Effector memory CD4-positive, alpha-beta T cell (primary cell): ENCODE results near the gene CDK11A.

ENCODE experiments used
- DNase-seq, 3 donors: peaks; one replicate each; pipeline ENCODE4 v3.0.0-alpha.2; 2020
- H3K27ac ChIP-seq: 2 replicates; pipeline ENCODE4 v1.7.0; 2013; ENCODE audit warnings: mild to moderate bottlenecking, low read length, moderate library complexity; ENCODE audit not compliant: insufficient read depth, poor library complexity, severe bottlenecking
- H3K27me3 ChIP-seq: replicated peaks from 2 replicates; pipeline ENCODE4 v1.7.0; 2013; ENCODE audit warnings: mild to moderate bottlenecking, low read length; ENCODE audit not compliant: insufficient read depth, control insufficient read depth, poor library complexity, severe bottlenecking
- H3K36me3 ChIP-seq: 2 replicates; pipeline ENCODE4 v1.7.0; 2013; ENCODE audit warnings: mild to moderate bottlenecking, low read length, moderate library complexity; ENCODE audit not compliant: control insufficient read depth, insufficient read depth
- H3K4me1 ChIP-seq: 2 replicates; pipeline ENCODE4 v1.7.0; 2013; ENCODE audit warnings: low read length, mild to moderate bottlenecking; ENCODE audit not compliant: control insufficient read depth, insufficient read depth, poor library complexity, severe bottlenecking
- H3K4me3 ChIP-seq: 2 replicates; pipeline ENCODE4 v1.7.0; 2013; ENCODE audit warnings: low read length, low read depth, mild to moderate bottlenecking; ENCODE audit not compliant: insufficient read depth, poor library complexity, severe bottlenecking
- H3K9me3 ChIP-seq: 2 replicates; pipeline ENCODE4 v1.7.0; 2013; ENCODE audit warnings: mild to moderate bottlenecking, low read length, moderate library complexity; ENCODE audit not compliant: control insufficient read depth

Gene CDK11A

GRCh38 chr1:1760345-1760650, 36.1 kb upstream of the CDK11A start:
- DNase-seq, result no peak
- Histone ChIP-seq H3K36me3 (peaks cover 60% of the 10 kb centered on the region), H3K27me3 (no peaks in the 10 kb centered on the region), H3K9me3 (no peaks in the 10 kb centered on the region), H3K27ac (no peak overlapping the region), H3K4me3 (no peak overlapping the region), H3K4me1 (no peaks in the 10 kb centered on the region)

GRCh38 chr1:1759456-1760344, 35.5 kb upstream of the CDK11A start:
- Histone ChIP-seq H3K36me3 (peaks cover 65% of the 10 kb centered on the region), H3K4me3 (no peak overlapping the region), H3K27me3 (no peaks in the 10 kb centered on the region), H3K4me1 (no peaks in the 10 kb centered on the region), H3K9me3 (no peaks in the 10 kb centered on the region), H3K27ac (no peak overlapping the region)
- DNase-seq, result no peak

- Histone ChIP-seq H3K9me3 (no peaks in the 10 kb centered on the region), H3K27ac (no peak overlapping the region), H3K4me3 (no peak overlapping the region), H3K36me3 (peaks cover 62% of the 10 kb centered on the region), H3K27me3 (no peaks in the 10 kb centered on the region), H3K4me1 (no peaks in the 10 kb centered on the region)
- no peak for DNase-seq
These were observed 34.7 kb upstream of the CDK11A start for GRCh38 chr1:1758692-1759455.

- Histone ChIP-seq H3K27ac (no peak overlapping the region), H3K36me3 (peaks cover 64% of the 10 kb centered on the region)
These were observed 34.0 kb upstream of the CDK11A start for GRCh38 chr1:1758059-1758621.

GRCh38 chr1:1757422-1758058, 33.4 kb upstream of the CDK11A start:
- Histone ChIP-seq H3K27me3 (no peaks in the 10 kb centered on the region), H3K4me1 (no peaks in the 10 kb centered on the region), H3K9me3 (no peaks in the 10 kb centered on the region), H3K36me3 (peaks cover 62% of the 10 kb centered on the region), H3K27ac (no peak overlapping the region), H3K4me3 (no peak overlapping the region)
- DNase-seq, result no peak

More at GRCh38 chr1:1758059-1758621, 34.0 kb upstream of the CDK11A start:
- Histone ChIP-seq H3K27me3 (no peaks in the 10 kb centered on the region), H3K4me1 (no peaks in the 10 kb centered on the region), H3K9me3 (no peaks in the 10 kb centered on the region), H3K4me3 (no peak overlapping the region)
- DNase-seq, result no peak

GRCh38 chr1:1756661-1757421, 32.7 kb upstream of the CDK11A start:
- H3K4me3 ChIP-seq, result no peak overlapping the region
- no peaks in the 10 kb centered on the region for H3K4me1 ChIP-seq
- H3K27me3 ChIP-seq, result no peaks in the 10 kb centered on the region
- DNase-seq, result no peak
- H3K36me3 ChIP-seq, result peaks cover 59% of the 10 kb centered on the region
- no peaks in the 10 kb centered on the region for H3K9me3 ChIP-seq
- no peak overlapping the region for H3K27ac ChIP-seq

- Histone ChIP-seq H3K4me1 (no peaks in the 10 kb centered on the region), H3K27me3 (no peaks in the 10 kb centered on the region), H3K36me3 (peaks cover 49% of the 10 kb centered on the region), H3K9me3 (no peaks in the 10 kb centered on the region), H3K4me3 (no peak overlapping the region), H3K27ac (no peak overlapping the region)
- DNase-seq, result no peak
These were observed 31.7 kb upstream of the CDK11A start for GRCh38 chr1:1755852-1756251.

GRCh38 chr1:1755426-1755825, 31.3 kb upstream of the CDK11A start:
- Histone ChIP-seq H3K27ac (no peak overlapping the region), H3K4me1 (no peaks in the 10 kb centered on the region), H3K27me3 (no peaks in the 10 kb centered on the region), H3K9me3 (no peaks in the 10 kb centered on the region), H3K36me3 (peaks cover 45% of the 10 kb centered on the region), H3K4me3 (no peak overlapping the region)
- no peak for DNase-seq

- Histone ChIP-seq H3K4me3 (no peak overlapping the region), H3K36me3 (peaks cover 34% of the 10 kb centered on the region), H3K27ac (no peak overlapping the region), H3K4me1 (no peaks in the 10 kb centered on the region), H3K27me3 (no peaks in the 10 kb centered on the region), H3K9me3 (no peaks in the 10 kb centered on the region)
- no peak for DNase-seq
These were observed 30.1 kb upstream of the CDK11A start for GRCh38 chr1:1754051-1754815.
